ENCODE data around the gene ITGAD. TPM values are rescaled to one million over a fixed set of nuclear protein-coding genes. Genes with fewer than 3 reads are reported as not detected.

ITGAD gene
- total and polyA plus RNA-seq, 2 donors from 2014 or later: 0.13 TPM; not detected in 1

DNA sequence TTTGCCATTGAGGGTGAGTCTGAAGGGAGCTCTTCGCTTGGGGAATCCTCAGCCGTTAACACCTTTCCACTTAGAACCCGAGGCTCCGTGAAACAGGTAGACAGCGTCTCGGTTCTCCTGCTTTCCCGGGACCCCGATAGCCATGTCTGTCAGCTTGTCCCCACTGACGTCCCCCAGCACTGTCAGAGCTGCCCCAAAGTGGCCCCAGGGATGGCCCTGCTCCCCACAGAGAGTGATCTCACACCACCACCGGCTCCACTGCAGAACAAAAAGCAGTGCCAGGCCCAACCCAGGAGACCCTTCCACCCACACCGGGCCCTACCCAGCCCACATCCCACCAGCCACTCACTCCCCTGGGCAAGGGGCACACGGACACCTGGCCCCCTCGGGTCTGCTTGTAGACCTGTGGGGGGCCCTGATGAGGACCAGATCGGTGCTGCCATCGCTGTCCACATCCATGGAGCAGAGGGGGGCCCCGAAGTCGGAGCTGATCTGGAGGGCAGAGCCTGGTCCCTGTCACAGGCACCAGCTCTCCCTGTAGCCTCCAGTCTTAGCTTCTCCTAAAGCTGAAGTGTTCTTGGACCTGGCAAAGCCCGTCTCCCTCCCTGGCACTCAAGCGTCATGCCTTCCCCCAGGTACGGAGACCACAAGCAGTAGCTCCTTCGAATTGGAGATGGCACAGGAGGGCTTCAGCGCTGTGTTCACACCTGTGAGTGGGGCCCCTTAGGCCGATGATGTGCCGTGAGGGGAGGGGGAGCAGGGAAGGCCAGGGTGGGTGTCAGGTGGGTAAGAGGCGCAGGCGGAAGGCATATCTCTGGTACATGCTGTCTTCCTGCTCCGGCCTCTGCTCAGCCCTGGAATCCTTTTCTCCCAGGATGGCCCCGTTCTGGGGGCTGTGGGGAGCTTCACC is 31.7 kb upstream of the ITGAD start:
- DNase-seq (peak in 1 of 5 donors; percentile 45), FAIRE-seq (no peak)
- Histone ChIP-seq H3K27ac (ENCODE audit: low read depth in 2 of 2, low read length in 2 of 2) (no peak overlapping the region), H3K9me3 (ENCODE audit: control insufficient read depth in 2 of 3, insufficient read depth in 1 of 3, low read length in 3 of 3) (no peaks in the 10 kb centered on the region), H3K9ac (ENCODE audit: low read length in 3 of 3) (no peak overlapping the region), H3K27me3 (ENCODE audit: control insufficient read depth, insufficient read depth, low read length) (no peaks in the 10 kb centered on the region), H3K36me3 (ENCODE audit: control insufficient read depth in 2 of 3, insufficient read depth in 3 of 3, low read length in 3 of 3) (no peaks in the 10 kb centered on the region), H3K4me1 (ENCODE audit: control insufficient read depth in 2 of 3, insufficient read depth in 2 of 3, low read depth in 1 of 3, low read length in 3 of 3) (no peaks in the 10 kb centered on the region), H3K4me3 (ENCODE audit: low read length in 3 of 3) (no peak overlapping the region)
- TF ChIP-seq, protein P1, sequence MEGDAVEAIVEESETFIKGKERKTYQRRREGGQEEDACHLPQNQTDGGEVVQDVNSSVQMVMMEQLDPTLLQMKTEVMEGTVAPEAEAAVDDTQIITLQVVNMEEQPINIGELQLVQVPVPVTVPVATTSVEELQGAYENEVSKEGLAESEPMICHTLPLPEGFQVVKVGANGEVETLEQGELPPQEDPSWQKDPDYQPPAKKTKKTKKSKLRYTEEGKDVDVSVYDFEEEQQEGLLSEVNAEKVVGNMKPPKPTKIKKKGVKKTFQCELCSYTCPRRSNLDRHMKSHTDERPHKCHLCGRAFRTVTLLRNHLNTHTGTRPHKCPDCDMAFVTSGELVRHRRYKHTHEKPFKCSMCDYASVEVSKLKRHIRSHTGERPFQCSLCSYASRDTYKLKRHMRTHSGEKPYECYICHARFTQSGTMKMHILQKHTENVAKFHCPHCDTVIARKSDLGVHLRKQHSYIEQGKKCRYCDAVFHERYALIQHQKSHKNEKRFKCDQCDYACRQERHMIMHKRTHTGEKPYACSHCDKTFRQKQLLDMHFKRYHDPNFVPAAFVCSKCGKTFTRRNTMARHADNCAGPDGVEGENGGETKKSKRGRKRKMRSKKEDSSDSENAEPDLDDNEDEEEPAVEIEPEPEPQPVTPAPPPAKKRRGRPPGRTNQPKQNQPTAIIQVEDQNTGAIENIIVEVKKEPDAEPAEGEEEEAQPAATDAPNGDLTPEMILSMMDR (IDR thresholded peaks at IDR 0.05; ENCODE audit: borderline replicate concordance, extremely low read depth, insufficient read depth): no peak
- intact Hi-C loops (cut with DNase I): no loop called here

DNA sequence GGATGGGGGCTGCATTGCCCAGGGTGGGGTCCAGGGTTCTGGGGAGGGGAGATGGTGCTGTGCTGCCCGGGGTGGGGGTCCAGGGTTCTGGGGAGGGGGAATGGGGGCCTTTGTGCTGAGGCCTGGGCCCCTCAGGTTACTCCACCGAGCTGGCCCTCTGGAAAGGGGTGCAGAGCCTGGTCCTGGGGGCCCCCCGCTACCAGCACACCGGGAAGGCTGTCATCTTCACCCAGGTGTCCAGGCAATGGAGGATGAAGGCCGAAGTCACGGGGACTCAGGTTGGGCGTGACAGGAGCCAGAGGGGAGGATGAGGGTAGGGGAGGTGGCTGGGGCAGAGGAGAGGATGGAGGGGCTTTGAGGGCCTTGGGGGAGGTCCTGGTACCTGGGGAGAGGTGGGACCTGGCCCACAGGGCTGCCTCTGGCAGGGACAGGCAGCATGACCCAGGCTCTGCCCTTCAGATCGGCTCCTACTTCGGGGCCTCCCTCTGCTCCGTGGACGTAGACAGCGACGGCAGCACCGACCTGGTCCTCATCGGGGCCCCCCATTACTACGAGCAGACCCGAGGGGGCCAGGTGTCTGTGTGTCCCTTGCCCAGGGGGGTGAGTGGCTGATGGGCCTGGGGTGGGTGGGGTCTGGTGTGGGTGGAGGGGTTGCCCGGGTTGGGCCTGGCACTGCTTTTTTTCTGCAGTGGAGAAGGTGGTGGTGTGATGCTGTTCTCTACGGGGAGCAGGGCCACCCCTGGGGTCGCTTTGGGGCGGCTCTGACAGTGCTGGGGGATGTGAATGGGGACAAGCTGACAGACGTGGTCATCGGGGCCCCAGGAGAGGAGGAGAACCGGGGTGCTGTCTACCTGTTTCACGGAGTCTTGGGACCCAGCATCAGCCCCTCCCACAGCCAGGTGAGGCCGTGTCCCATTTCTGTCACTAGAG is 30.4 kb upstream of the ITGAD start:
- Histone ChIP-seq H3K27me3 (ENCODE audit: control insufficient read depth, insufficient read depth, low read length) (no peaks in the 10 kb centered on the region), H3K9ac (ENCODE audit: low read length in 3 of 3) (no peak overlapping the region), H3K9me3 (ENCODE audit: control insufficient read depth in 2 of 3, insufficient read depth in 1 of 3, low read length in 3 of 3) (no peaks in the 10 kb centered on the region), H3K36me3 (ENCODE audit: control insufficient read depth in 2 of 3, insufficient read depth in 3 of 3, low read length in 3 of 3) (no peaks in the 10 kb centered on the region), H3K27ac (ENCODE audit: low read depth in 2 of 2, low read length in 2 of 2) (no peak overlapping the region), H3K4me1 (ENCODE audit: control insufficient read depth in 2 of 3, insufficient read depth in 2 of 3, low read depth in 1 of 3, low read length in 3 of 3) (no peaks in the 10 kb centered on the region), H3K4me3 (ENCODE audit: low read length in 3 of 3) (no peak overlapping the region)
- TF ChIP-seq, protein P1 (IDR thresholded peaks at IDR 0.05; ENCODE audit: borderline replicate concordance, extremely low read depth, insufficient read depth): no peak
- DNase-seq (peak in 1 of 5 donors; percentile 63), FAIRE-seq (no peak)
- intact Hi-C loops (cut with DNase I): no loop called here

DNA sequence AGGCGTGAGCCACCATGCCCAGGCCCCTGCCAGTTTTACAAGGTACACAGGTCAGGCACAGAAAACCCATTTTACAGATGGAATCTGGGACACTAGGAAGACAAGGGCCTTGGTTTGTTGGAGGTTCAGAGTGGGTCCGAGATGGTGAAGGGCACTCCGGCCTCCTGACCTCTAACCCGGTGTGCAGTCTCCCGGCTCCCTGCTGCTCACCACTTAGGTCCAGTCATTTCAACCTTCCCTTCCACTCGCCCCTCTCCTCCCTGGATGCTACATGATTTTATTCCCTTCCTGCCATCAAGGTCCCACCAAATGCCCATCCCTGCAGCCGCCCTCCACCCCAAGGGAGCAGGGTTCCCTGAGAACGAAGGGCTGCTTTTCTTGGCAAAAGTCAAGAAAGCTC is 29.4 kb upstream of the ITGAD start:
- intact Hi-C loops (cut with DNase I): no loop called here
- H3K27me3 ChIP-seq (ENCODE audit: control insufficient read depth, insufficient read depth, low read length): no peaks in the 10 kb centered on the region
- FAIRE-seq (no peak), DNase-seq (peak in 1 of 5 donors; percentile 18)
- no peak overlapping the region for H3K27ac ChIP-seq (ENCODE audit: low read depth in 2 of 2, low read length in 2 of 2)
- TF ChIP-seq, protein P1 (IDR thresholded peaks at IDR 0.05; ENCODE audit: borderline replicate concordance, extremely low read depth, insufficient read depth): no peak
- no peak overlapping the region for H3K4me3 ChIP-seq (ENCODE audit: low read length in 3 of 3)
- no peaks in the 10 kb centered on the region for H3K9me3 ChIP-seq (ENCODE audit: control insufficient read depth in 2 of 3, insufficient read depth in 1 of 3, low read length in 3 of 3)
- no peaks in the 10 kb centered on the region for H3K36me3 ChIP-seq (ENCODE audit: control insufficient read depth in 2 of 3, insufficient read depth in 3 of 3, low read length in 3 of 3)
- H3K9ac ChIP-seq (ENCODE audit: low read length in 3 of 3): no peak overlapping the region
- H3K4me1 ChIP-seq (ENCODE audit: control insufficient read depth in 2 of 3, insufficient read depth in 2 of 3, low read depth in 1 of 3, low read length in 3 of 3): no peaks in the 10 kb centered on the region

All from kidney (tissue), 14 donors.